Naive thymus-derived CD8-positive, alpha-beta T cell (primary cell): ENCODE data around the gene GRIA1. TPM values are rescaled to one million over a fixed set of nuclear protein-coding genes. Genes with fewer than 3 reads are reported as not detected.

Source experiments
- ATAC-seq, 2 donors: fragments of 150-1000 bp; cut with Tn5 transposase in 1 of 2; sonication (Bioruptor Pico), chemical (Tn5 transposase) in 1 of 2; 1 replicate in 1 of 2; 2 replicates in 1 of 2; pipeline ENCODE4 v1.10.0; 2021; ENCODE audit warnings: mild to moderate bottlenecking in 2 of 2, moderate library complexity in 2 of 2
- POLR2A ChIA-PET: fragments of 350-600 bp; sonication (Branson Sonifier 250); formaldehyde crosslinking; loops from one replicate; lab custom pipeline; 2021; ENCODE audit warnings: antibody characterized with exemption; lab: Charles Lee
- DNase-seq, 10 donors: peaks; one replicate each; pipeline versions ENCODE4 v3.0.0 to v3.0.0-alpha.2; 2020 to 2022
- H3K27ac Mint-ChIP-seq, 10 donors: one replicate each; pipeline ENCODE4 v1.8.0; 2020 to 2022; ENCODE audit warnings: mild to moderate bottlenecking in 10 of 10, mixed read lengths in 10 of 10, moderate library complexity in 4 of 10, inconsistent platforms in 1 of 10
- H3K27me3 Mint-ChIP-seq, 5 donors: one replicate each; pipeline ENCODE4 v1.8.0; 2021 to 2022; ENCODE audit warnings: mixed read lengths in 5 of 5
- H3K36me3 Mint-ChIP-seq, 3 donors: one replicate each; pipeline ENCODE4 v1.8.0; 2020 to 2022; ENCODE audit warnings: mixed read lengths in 3 of 3, mild to moderate bottlenecking in 2 of 3, inconsistent platforms in 1 of 3
- H3K4me1 Mint-ChIP-seq, 4 donors: one replicate each; pipeline ENCODE4 v1.8.0; 2021 to 2022; ENCODE audit warnings: mixed read lengths in 4 of 4
- H3K4me3 Mint-ChIP-seq, 10 donors: one replicate each; pipeline ENCODE4 v1.8.0; 2020 to 2022; ENCODE audit warnings: mild to moderate bottlenecking in 10 of 10, mixed read lengths in 10 of 10, moderate library complexity in 6 of 10, inconsistent platforms in 1 of 10
- H3K9me3 Mint-ChIP-seq, 9 donors: one replicate each; pipeline ENCODE4 v1.8.0; 2020 to 2022; ENCODE audit warnings: mixed read lengths in 9 of 9, mild to moderate bottlenecking in 3 of 9, inconsistent platforms in 1 of 9, moderate library complexity in 1 of 9
- polyA plus RNA-seq, 3 donors: library from polyadenylated mRNA; unstranded; fragments of 300-500 nt; fragmentation: Illumina TruSeq; gene quantifications; one replicate each; pipeline ENCODE4 v1.2.3, GENCODE V29; 2021
- total RNA-seq, 8 experiments: library from RNA in 2 of 8; stranded (reverse) in 2 of 8; gene quantifications; one replicate each; pipeline ENCODE4 v1.2.3 and lab custom pipeline; 2021 to 2026

GRIA1 gene
- total and polyA plus RNA-seq, 5 experiments from 2014 or later, result not detected

- no peak for ATAC-seq
Measured at GRCh38 chr5:153659039-153659736, 168.7 kb downstream of the GRIA1 start.

GRCh38 chr5:153660919-153661318 is 170.4 kb downstream of the GRIA1 start:
- POLR2A ChIA-PET, result no interaction called here
- no peak overlapping the region for H3K27ac Mint-ChIP-seq
- no peak for DNase-seq
- ATAC-seq, result no peak
- H3K9me3 Mint-ChIP-seq, result peaks cover 0 to 8% (median 0%) of the 10 kb centered on the region in 9 donors
- H3K4me1 Mint-ChIP-seq, result no peaks in the 10 kb centered on the region
- H3K36me3 Mint-ChIP-seq, result no peaks in the 10 kb centered on the region
- peaks cover 0 to 9% (median 0%) of the 10 kb centered on the region in 5 donors for H3K27me3 Mint-ChIP-seq
- no peak overlapping the region for H3K4me3 Mint-ChIP-seq

More at GRCh38 chr5:153659039-153659736, 168.7 kb downstream of the GRIA1 start:
- H3K36me3 Mint-ChIP-seq, result no peaks in the 10 kb centered on the region
- no peaks in the 10 kb centered on the region for H3K4me1 Mint-ChIP-seq
- no peak overlapping the region for H3K4me3 Mint-ChIP-seq
- peaks cover 0 to 1% (median 0%) of the 10 kb centered on the region in 5 donors for H3K27me3 Mint-ChIP-seq
- POLR2A ChIA-PET, result no interaction called here
- no peak overlapping the region for H3K27ac Mint-ChIP-seq
- no peak for DNase-seq
- H3K9me3 Mint-ChIP-seq, result peaks cover 0 to 4% (median 0%) of the 10 kb centered on the region in 9 donors

GRCh38 chr5:153661897-153662296 is 171.4 kb downstream of the GRIA1 start:
- POLR2A ChIA-PET, result no interaction called here
- no peak for DNase-seq
- Mint-ChIP-seq H3K9me3 (peaks cover 0 to 8% (median 0%) of the 10 kb centered on the region in 9 donors), H3K27ac (no peak overlapping the region), H3K4me1 (no peaks in the 10 kb centered on the region), H3K36me3 (no peaks in the 10 kb centered on the region), H3K4me3 (no peak overlapping the region), H3K27me3 (peaks cover 0 to 13% (median 0%) of the 10 kb centered on the region in 5 donors)
- ATAC-seq, result no peak

- no peak overlapping the region for H3K27ac Mint-ChIP-seq
- H3K9me3 Mint-ChIP-seq, result peaks cover 0 to 10% (median 2%) of the 10 kb centered on the region in 9 donors
- POLR2A ChIA-PET, result no interaction called here
- H3K36me3 Mint-ChIP-seq, result no peaks in the 10 kb centered on the region
- no peaks in the 10 kb centered on the region for H3K4me1 Mint-ChIP-seq
- H3K4me3 Mint-ChIP-seq, result no peak overlapping the region
- DNase-seq (no peak), ATAC-seq (no peak)
- H3K27me3 Mint-ChIP-seq, result peaks cover 0 to 19% (median 2%) of the 10 kb centered on the region in 5 donors
Measured at GRCh38 chr5:153670101-153670500, 179.6 kb downstream of the GRIA1 start.

GRCh38 chr5:153671653-153672346 is 181.3 kb downstream of the GRIA1 start:
- ATAC-seq, result no peak
- Mint-ChIP-seq H3K27me3 (peaks cover 0 to 21% (median 2%) of the 10 kb centered on the region in 5 donors), H3K9me3 (peaks cover 0 to 10% (median 1%) of the 10 kb centered on the region in 9 donors), H3K4me3 (no peak overlapping the region), H3K27ac (peak overlapping the region in 1 of 10 donors; percentile 42), H3K4me1 (no peaks in the 10 kb centered on the region), H3K36me3 (no peaks in the 10 kb centered on the region)
- no peak for DNase-seq
- POLR2A ChIA-PET, result no interaction called here

GRCh38 chr5:153672347-153673090 is 182.0 kb downstream of the GRIA1 start:
- Mint-ChIP-seq H3K27me3 (peaks cover 0 to 17% (median under 1%) of the 10 kb centered on the region in 5 donors), H3K27ac (peak overlapping the region in 1 of 10 donors; percentile 42), H3K36me3 (no peaks in the 10 kb centered on the region), H3K4me3 (no peak overlapping the region), H3K9me3 (peaks cover 0 to 10% (median 1%) of the 10 kb centered on the region in 9 donors), H3K4me1 (no peaks in the 10 kb centered on the region)
- POLR2A ChIA-PET, result no interaction called here
- DNase-seq, result no peak
- ATAC-seq, result no peak

- H3K9me3 Mint-ChIP-seq, result peaks cover 0 to 10% (median 1%) of the 10 kb centered on the region in 9 donors
- POLR2A ChIA-PET, result no interaction called here
- no peak overlapping the region for H3K27ac Mint-ChIP-seq
- no peak for DNase-seq
- H3K36me3 Mint-ChIP-seq, result no peaks in the 10 kb centered on the region
- H3K4me1 Mint-ChIP-seq, result no peaks in the 10 kb centered on the region
- peaks cover 0 to 13% (median 2%) of the 10 kb centered on the region in 5 donors for H3K27me3 Mint-ChIP-seq
- no peak overlapping the region for H3K4me3 Mint-ChIP-seq
- ATAC-seq, result no peak
Measured at GRCh38 chr5:153674356-153674755, 183.9 kb downstream of the GRIA1 start.

- Mint-ChIP-seq H3K9me3 (peaks cover 0 to 10% (median 1%) of the 10 kb centered on the region in 9 donors), H3K27ac (no peak overlapping the region), H3K36me3 (no peaks in the 10 kb centered on the region), H3K27me3 (peaks cover 0 to 8% (median 2%) of the 10 kb centered on the region in 5 donors), H3K4me3 (no peak overlapping the region), H3K4me1 (no peaks in the 10 kb centered on the region)
- ATAC-seq, result no peak
- POLR2A ChIA-PET, result no interaction called here
- no peak for DNase-seq
Measured at GRCh38 chr5:153676406-153676805, 185.9 kb downstream of the GRIA1 start.

GRCh38 chr5:153676821-153677220 is 186.4 kb downstream of the GRIA1 start:
- ATAC-seq, result no peak
- H3K36me3 Mint-ChIP-seq, result no peaks in the 10 kb centered on the region
- peaks cover 0 to 10% (median 1%) of the 10 kb centered on the region in 9 donors for H3K9me3 Mint-ChIP-seq
- no peak for DNase-seq
- no peaks in the 10 kb centered on the region for H3K4me1 Mint-ChIP-seq
- POLR2A ChIA-PET, result no interaction called here
- H3K27ac Mint-ChIP-seq, result no peak overlapping the region
- H3K4me3 Mint-ChIP-seq, result no peak overlapping the region
- H3K27me3 Mint-ChIP-seq, result peaks cover 0 to 8% (median 2%) of the 10 kb centered on the region in 5 donors

- Mint-ChIP-seq H3K36me3 (no peaks in the 10 kb centered on the region), H3K4me3 (no peak overlapping the region), H3K9me3 (peaks cover 0 to 1% (median 0%) of the 10 kb centered on the region in 9 donors), H3K27me3 (peaks cover 0 to 5% (median 2%) of the 10 kb centered on the region in 5 donors), H3K4me1 (no peaks in the 10 kb centered on the region), H3K27ac (no peak overlapping the region)
- ATAC-seq (no peak), DNase-seq (no peak)
- POLR2A ChIA-PET, result no interaction called here
Measured at GRCh38 chr5:153678617-153679329, 188.3 kb downstream of the GRIA1 start.

- no peak overlapping the region for H3K4me3 Mint-ChIP-seq
- peaks cover 0 to 14% (median 0%) of the 10 kb centered on the region in 5 donors for H3K27me3 Mint-ChIP-seq
- H3K36me3 Mint-ChIP-seq, result no peaks in the 10 kb centered on the region
- peaks cover 0 to 2% (median 0%) of the 10 kb centered on the region in 4 donors for H3K4me1 Mint-ChIP-seq
- POLR2A ChIA-PET, result no interaction called here
- no peak for DNase-seq
- no peak overlapping the region for H3K27ac Mint-ChIP-seq
- no peak for ATAC-seq
- H3K9me3 Mint-ChIP-seq, result no peaks in the 10 kb centered on the region
Measured at GRCh38 chr5:153690236-153690635, 199.8 kb downstream of the GRIA1 start.

GRCh38 chr5:153696256-153696655 is 205.8 kb downstream of the GRIA1 start:
- Mint-ChIP-seq H3K27me3 (peaks cover 0 to 14% (median 1%) of the 10 kb centered on the region in 5 donors), H3K9me3 (no peaks in the 10 kb centered on the region), H3K4me1 (no peaks in the 10 kb centered on the region), H3K27ac (no peak overlapping the region), H3K4me3 (no peak overlapping the region), H3K36me3 (no peaks in the 10 kb centered on the region)
- DNase-seq (no peak), ATAC-seq (no peak)
- POLR2A ChIA-PET, result no interaction called here
